HG02885 (cell line): ENCODE measurements around the gene NAA38.
A peak's percentile ranks its signal among the peaks of the same experiment; 100 is the strongest.

Experiments used
- ATAC-seq: cut with Tn5 transposase; IDR thresholded peaks from one replicate; pipeline ENCODE4 v1.9.1; 2021; ENCODE audit warnings: mild to moderate bottlenecking; ENCODE audit not compliant: unreplicated experiment, poor library complexity

The NAA38 gene

GRCh38 chr17:7856811-7857712 is at the start of gene NAA38:
TSS of gene NAA38 (minus strand) at chr17:7857559. CDS start at chr17:7857463, 96 bp downstream.
- peak; percentile 74 for ATAC-seq

- ATAC-seq: no peak
Observed at GRCh38 chr17:7903154-7904103, 46.1 kb upstream of the NAA38 start.

GRCh38 chr17:7897773-7898172 is 40.4 kb upstream of the NAA38 start:
- no peak for ATAC-seq

GRCh38 chr17:7897090-7897489 is 39.7 kb upstream of the NAA38 start:
- no peak for ATAC-seq

- ATAC-seq: no peak
Observed at GRCh38 chr17:7894866-7895265, 37.5 kb upstream of the NAA38 start.

- no peak for ATAC-seq
Observed at GRCh38 chr17:7894226-7894625, 36.9 kb upstream of the NAA38 start.

- no peak for ATAC-seq
Observed at GRCh38 chr17:7893187-7893880, 36.0 kb upstream of the NAA38 start.

- no peak for ATAC-seq
Observed at GRCh38 chr17:7889166-7889955, 32.0 kb upstream of the NAA38 start.

GRCh38 chr17:7888184-7888920 is 31.0 kb upstream of the NAA38 start, which contains the start of gene CHD3:
TSS of gene CHD3 (plus strand) at chr17:7888789. CDS start at chr17:7889001, 212 bp downstream.
- ATAC-seq: no peak

- peak; percentile 47 for ATAC-seq
Observed at GRCh38 chr17:7887482-7888183, 30.3 kb upstream of the NAA38 start.

- ATAC-seq: no peak
Observed at GRCh38 chr17:7887038-7887481, 29.7 kb upstream of the NAA38 start.

- ATAC-seq: no peak
Observed at GRCh38 chr17:7886227-7887037, 29.1 kb upstream of the NAA38 start.

GRCh38 chr17:7885367-7886226 is 28.2 kb upstream of the NAA38 start:
- no peak for ATAC-seq

GRCh38 chr17:7884581-7885366 is 27.4 kb upstream of the NAA38 start:
- ATAC-seq: no peak

- ATAC-seq: no peak
Observed at GRCh38 chr17:7883781-7884386, 26.5 kb upstream of the NAA38 start.
